Stimulated activated CD8-positive, alpha-beta memory T cell treated with anti-CD3 and anti-CD28 coated beads, Interleukin-4, amount 100 ng/mL, for 4 hours (primary cell): ENCODE results near the gene STC2.

Experiments used
- DNase-seq, 2 donors: peaks; one replicate each; pipeline ENCODE4 v3.0.0-alpha.2; 2020; ENCODE audit warnings: low read depth in 2 of 2, low spot score in 1 of 2

The STC2 gene

GRCh38 chr5:173329491-173330337 is 1.5 kb upstream of the STC2 start:
- no peak for DNase-seq

GRCh38 chr5:173328844-173329490 is 753 bp upstream of the STC2 start:
- DNase-seq = no peak

GRCh38 chr5:173327084-173327947 is 898 bp downstream of the STC2 start:
- no peak for DNase-seq

GRCh38 chr5:173326501-173326960 is 1.7 kb downstream of the STC2 start:
- DNase-seq = no peak

GRCh38 chr5:173325091-173325698 is 3.0 kb downstream of the STC2 start:
- no peak for DNase-seq

GRCh38 chr5:173324115-173325001 is 3.9 kb downstream of the STC2 start:
- no peak for DNase-seq

GRCh38 chr5:173323799-173324114 is 4.5 kb downstream of the STC2 start:
- DNase-seq = no peak

- no peak for DNase-seq
Observed at GRCh38 chr5:173323106-173323798, 5.0 kb downstream of the STC2 start.

- DNase-seq = no peak
Observed at GRCh38 chr5:173321886-173322285, 6.3 kb downstream of the STC2 start.

GRCh38 chr5:173320259-173320658 is 8.0 kb downstream of the STC2 start:
- DNase-seq = no peak

GRCh38 chr5:173319646-173320045 is 8.6 kb downstream of the STC2 start:
- DNase-seq = no peak

- DNase-seq = no peak
Observed at GRCh38 chr5:173318881-173319620, 9.2 kb downstream of the STC2 start.

- no peak for DNase-seq
Observed at GRCh38 chr5:173318330-173318729, 9.9 kb downstream of the STC2 start.

- no peak for DNase-seq
Observed at GRCh38 chr5:173317852-173318251, 10.4 kb downstream of the STC2 start.

- no peak for DNase-seq
Observed at GRCh38 chr5:173317091-173317730, 11.0 kb downstream of the STC2 start.

- no peak for DNase-seq
Observed at GRCh38 chr5:173316339-173317020, 11.7 kb downstream of the STC2 start.

GRCh38 chr5:173315495-173316338 is 12.5 kb downstream of the STC2 start:
- DNase-seq = no peak
